ENCODE measurements around the gene FBP2.

Gene FBP2

DNA sequence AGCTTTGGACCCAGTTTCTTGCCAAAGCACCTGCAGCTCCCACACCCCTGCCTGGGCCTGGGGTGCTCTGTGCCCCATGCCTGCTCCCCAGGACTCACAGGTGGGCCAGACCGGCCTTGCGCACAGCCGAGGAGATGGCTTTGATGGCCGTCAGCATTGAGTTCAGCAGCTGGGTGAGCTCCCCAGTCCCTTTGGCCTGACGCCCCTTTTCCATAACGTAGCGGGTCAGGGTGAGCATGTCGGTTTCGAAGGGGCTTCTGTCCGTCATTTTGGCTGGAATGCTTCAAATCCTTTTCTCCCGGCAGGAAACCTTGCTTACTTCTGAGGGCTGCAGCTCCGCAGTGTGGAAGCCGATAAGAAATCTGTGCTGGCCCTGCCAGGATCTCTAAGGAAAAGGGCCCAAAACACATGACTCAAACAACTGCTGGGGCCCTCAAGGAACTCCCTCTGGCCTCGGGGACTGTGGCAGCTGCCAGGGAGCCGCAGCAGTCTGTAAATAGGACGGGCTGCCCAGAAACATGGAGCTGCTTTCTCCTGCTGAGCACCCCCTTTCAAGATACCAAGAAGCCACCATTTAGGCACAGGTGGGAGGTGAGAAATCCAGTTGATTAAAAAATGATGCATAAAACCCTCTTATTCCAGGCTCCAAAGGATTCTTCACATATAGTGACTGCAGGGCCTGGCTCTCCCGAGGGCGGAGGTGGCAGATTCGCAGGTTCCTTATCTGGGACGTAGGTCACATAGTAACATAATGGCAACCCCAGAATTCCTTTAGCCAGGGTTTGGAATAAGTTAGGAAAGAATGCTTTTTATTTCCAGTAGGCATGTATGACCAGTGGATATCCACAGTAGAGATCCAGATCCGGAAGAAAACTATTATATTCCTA lies at the start of gene FBP2:
TSS of gene FBP2 (minus strand) at position 366 of the 887 bp plus-strand sequence. CDS start at position 268, 98 bp downstream.
- no peak for DNase-seq

DNA sequence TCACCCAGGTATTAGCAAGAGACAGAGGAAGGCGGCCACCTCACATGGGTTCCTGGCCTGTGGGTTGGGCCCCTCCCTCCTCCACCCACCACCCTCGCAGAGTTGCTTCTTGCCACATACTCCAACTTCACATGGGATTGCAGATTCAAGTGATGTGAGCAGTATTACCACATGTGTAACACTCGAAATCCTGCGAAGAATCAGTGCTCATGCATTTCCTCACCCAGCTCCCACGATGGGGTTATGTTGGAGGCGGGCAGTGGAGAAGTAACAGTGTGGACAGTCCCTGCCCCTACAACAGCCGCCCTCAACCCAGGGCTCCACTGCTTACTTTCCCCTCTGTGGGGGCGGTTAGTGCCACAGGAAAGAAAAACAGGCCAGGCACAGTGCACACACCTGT lies 49.6 kb upstream of the FBP2 start:
- no peak for DNase-seq

DNA sequence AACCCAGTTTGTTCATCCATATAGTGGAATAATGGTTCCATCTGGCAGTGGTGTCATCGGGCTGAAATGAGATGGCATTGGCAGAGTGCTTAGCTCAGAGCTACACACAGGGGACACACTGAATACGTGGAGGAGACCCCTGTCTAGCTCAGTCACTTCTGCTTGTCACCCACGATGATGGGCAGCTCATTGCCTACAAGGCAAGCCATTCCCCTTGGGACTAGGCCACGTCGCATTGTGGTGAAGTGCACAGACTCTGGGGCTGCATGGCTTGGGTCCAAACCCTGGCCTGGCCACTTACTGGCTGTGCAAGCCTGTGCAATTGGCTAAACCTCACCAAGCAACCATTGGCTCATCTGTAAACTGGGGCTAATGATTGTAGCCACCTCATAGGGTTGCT lies 48.9 kb upstream of the FBP2 start:
- no peak for DNase-seq

DNA sequence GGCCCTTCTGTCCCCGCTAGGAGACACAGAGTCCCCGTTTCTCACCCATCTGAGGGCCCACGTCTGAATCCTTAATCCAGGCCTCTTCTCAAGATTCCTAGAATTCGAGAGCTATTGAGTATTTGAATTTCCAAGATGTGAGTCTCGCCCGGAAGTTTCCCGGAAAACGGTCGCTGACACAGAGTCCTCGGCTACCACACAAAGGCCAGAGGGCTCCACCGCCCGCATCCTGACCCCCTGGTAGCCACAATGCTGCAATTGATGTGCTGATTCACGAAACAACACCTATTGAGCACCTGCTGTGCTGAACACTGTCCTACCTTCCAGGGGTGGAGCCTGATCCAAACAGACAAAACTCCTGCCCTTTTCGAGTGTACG lies 46.4 kb upstream of the FBP2 start:
- DNase-seq = no peak

DNA sequence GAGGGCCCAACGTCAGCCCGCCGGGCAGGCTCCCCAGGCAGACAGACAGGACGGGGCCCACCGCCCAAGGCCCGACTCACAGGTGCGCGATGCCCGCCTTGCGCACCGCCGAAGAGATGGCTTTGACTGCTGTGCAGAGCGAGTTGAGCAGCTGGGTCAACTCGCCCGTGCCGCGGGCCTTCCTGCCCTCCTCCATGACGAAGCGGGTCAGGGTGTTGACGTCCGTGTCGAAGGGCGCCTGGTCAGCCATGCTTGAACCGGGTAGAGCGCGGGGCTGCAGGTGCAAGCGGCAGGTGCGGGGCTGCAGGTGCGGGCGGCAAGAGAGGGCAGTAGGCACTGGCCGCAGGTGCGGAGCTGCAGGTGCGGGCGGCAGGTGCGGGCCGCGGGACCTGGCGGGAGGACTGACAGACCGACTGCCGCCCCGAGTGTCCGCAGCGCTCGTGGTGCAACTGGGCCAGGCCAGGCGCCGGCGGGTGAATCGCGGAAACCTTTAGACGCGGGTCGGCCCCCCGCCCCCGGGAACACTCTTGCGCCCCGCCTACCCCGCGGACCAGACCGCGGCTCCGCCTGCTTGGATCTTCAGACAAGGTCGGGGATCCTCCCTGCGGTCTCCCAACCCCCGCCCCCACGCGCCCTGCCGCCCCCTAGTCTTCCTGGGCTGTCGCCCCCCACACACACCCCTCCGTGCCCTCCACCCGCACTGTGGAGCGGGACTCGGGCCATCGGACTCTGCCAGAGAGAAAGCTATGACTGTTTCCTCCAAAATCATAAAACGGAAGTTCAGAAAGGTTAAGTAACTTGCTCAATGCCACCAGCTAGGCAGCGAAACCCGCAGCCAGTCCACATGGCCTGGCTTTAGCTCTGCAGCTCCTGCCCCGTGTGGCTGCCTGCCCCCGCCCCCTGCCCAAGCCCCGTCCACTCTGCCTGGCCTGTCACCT lies 45.7 kb upstream of the FBP2 start, which contains the start of gene FBP1:
TSS of gene FBP1 (minus strand) at position 458 of the 938 bp plus-strand sequence. CDS start at position 250, 208 bp downstream.
- peak; percentile 57 for DNase-seq

DNA sequence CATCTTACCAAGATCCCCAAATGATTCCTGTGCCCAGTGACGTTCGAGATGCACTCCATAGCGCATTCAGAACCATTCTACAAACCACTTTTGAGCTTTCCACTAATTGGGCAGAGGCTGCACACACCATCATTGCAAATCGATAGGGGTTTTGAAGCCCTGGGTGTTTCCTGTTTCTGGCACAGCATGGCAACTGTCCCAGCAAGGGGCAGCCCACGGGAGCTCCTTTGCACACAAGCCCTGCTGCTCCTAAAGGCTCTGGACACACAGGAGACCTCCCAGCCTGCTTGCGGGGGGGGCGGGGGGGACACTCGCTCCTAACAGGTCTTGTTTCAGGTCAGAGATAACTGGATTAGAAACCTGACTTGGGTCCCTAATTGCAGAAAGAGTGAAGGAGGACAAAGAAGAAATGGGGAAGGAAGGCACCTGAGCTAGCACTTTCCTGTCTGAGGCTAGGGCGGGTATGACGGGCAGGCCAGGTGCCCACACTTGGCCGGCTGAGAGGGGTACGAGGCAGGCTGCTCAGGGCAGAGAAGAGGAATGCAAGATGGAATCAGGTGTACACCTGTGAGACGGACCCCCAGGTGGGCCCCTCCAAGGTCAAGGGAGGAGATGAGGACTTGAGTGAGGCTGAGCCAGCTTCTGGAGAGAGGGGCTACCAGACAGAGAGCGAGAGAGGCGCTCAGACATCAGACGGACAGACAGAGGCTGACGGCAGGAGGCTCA lies 44.9 kb upstream of the FBP2 start:
- DNase-seq = no peak

DNA sequence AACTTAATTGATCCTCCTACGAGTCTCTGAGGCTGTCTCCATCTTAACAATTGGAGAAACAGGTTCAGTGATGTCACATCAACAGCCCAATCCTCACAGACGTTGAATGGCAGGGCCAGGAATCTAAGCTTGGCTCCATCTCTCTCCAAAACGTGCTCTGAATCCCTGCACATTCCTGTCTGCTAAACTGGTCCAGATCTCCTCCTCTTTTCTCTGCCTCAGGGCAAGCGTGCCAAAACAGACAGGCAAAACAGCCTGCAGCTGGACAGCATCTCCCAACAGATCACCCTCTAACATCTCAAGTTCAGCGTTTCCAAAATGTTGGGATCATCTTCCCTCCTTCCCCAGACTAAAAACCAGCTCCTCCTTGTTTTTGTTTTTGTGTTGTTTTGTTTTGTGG lies 39.1 kb upstream of the FBP2 start:
- no peak for DNase-seq

DNA sequence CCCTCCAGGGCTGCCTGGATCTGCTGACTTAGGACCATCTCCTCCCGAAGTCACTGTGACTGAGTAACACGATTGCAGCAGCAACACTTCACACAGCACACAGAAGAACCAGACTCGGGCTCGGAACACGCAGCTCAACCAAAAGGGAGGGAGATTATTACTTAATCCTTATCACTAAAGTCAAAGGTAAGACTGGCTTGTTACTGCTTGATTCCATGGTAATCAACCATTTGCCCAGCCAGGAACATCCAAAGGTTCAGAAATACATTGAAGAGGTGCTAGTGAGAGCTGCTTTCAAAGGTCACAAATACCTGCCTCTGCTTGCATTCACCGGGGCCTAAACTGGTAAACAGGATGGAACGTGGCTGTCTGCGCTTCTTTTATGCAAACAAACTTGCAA lies 38.0 kb upstream of the FBP2 start:
- no peak for DNase-seq

DNA sequence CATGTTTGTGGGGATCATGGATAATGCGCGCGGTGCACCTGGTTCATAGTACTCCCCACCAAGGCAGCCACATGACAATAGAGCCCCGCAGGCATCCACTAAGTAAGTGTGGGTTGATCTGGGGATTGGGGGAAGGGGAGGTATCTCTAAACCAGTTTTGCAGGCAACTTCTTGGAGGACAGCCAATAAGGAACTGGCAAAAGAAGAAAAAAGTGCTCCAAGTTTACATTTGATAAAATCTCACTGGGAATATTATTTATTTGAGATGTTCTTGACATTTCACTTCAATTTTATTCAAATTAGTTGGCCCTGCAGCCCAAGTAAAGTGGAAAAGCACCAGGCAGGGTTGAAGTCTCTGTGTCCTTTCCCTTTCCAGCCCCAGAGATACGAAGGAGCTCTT lies 37.2 kb upstream of the FBP2 start:
- no peak for DNase-seq

DNA sequence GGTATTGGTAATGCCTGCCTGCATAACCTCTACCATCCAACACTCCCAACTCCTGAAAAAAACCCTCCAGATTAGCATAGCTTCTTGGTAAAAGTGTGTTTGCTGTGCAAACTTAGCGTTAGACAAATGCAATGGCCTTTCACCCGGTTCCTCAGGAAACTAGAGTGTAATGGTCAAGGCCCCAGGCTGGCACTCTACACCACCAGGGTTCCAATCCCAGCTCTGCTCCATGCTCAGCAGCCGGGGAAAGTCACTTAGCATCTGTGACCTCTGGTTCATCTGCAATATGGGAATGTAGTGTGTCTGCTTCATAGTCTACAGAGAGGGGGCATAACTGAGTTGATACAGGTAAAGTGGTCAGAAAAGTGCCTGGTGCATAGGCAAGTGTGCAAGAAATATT lies 36.7 kb upstream of the FBP2 start:
- no peak for DNase-seq

DNA sequence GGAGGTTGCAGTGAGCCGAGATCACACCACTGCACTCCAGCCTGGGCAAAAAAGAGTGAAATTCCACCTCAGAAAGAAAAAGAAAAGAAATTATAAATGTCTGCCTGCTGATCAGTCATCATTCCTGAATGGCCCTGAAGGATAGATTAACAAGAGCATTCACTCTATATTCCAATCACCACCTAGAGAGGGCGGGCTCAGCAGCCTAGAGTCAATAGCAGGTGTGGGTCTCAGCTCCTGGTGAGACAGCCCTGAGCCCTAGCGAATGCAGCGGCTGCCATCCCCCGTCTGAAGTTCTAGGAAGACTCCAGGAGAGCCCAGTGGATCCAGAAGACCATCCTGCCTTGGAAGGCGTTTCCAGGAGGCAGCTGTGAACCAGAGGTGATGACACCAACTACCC lies 33.7 kb upstream of the FBP2 start:
- no peak for DNase-seq

DNA sequence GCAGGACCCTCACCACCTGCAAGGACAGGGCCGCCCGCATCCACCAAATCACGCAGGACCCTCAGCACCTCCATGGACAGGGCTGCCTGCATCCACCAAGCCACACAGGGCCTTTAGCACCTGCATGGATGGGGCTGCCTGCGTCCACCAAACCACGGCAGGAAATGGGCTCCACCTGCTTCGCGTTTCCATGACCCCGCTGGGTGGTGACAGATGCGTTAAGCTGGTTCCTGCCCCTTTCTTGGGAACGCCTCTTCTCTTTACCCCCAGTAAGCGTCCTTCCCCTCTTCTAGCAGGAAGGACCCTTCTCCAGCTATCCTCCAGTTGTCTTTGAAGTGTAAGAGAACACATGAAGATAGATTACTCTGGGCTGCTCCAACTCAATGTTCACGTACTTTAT lies 32.2 kb upstream of the FBP2 start:
- no peak for DNase-seq

DNA sequence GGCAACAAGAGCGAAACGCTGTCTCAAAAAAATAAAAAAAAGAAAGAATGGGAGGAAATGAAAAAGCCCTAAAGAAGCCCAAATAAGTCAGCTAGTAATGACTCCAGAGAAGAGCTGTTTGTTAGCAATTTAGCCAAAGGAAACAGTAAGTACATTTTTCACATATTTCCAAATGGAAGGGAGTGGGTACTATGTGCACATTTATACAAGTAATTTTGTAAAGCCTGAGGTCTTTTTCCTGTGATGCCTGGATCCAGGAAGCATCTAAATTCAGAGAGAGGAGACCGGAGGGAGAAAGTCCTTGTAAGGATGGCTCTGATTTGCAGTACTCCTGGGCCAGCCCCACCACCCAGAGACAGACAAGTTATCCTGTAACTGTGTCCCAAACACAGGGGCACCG lies 31.0 kb upstream of the FBP2 start:
- DNase-seq = no peak

DNA sequence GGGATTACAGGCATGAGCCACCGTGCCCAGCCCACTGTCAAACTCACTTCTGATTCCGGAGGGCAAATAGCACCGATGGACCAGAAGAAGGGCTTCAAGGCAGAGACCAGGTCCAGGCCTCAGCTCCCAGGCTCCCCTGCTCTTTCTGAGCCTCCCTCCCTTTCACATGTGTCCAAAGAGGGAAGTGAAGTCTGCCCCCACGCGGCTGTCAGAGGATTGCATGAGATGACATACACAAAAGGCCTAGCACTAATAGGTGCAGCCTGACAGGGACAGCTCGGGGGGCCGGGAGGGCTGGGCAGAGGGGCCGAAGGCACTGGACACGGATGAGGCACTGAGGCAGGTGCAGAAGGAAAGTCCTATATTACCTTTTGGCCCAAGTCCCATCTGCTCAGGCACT lies 29.6 kb upstream of the FBP2 start:
- DNase-seq = no peak

DNA sequence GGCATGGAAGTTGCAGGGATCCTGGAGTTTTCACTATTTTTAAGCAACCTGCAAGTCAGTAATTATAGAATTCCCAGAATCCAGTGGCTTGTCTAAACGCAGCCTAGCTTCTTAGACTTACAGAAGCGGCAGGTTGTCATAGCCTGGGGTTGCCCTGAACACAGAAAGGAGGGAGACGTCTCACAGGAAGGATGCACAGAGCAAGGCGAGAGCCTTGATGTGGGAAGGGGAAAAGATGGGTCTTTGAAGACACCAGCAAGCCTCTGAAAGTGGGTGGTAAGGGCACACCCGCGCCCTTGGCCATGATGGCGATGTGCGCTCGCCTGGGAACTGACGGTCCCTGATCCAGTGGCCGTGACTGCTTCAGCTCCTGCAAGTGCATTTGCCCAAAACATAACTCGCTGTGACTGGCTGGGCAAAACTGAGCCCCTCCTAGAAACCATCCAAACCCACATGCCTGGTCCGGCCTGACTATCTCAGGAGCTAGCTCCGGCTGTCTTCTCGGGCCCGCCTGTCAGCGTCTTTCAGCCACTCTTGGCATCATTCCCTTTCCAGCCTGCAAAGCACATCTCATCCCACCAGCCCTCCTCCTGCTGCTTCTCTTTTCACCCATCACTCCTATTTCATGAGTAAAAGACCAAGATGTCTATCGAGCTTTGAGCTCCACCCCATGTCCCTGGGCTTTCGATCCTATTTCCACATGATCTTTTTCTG lies 28.6 kb upstream of the FBP2 start:
- DNase-seq = no peak

DNA sequence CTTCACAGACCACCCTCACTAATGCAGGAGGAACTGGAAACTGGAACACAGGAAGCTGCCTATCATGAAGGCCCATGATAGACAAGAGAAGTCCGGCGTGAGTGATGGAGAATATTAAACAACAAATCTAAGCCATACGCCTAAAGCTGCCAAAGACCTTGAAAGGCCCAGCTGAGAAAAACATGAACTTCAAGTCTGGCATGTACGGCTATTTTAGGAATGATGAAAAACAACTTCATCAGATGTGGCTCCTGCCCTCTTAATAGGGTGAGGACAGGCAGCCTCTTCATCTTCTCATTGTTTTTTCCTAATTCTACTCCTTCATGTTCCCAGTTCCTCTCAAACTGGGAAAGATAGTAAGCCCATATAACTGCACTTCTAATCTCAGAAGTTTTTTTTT lies 25.4 kb upstream of the FBP2 start:
- DNase-seq = no peak

DNA sequence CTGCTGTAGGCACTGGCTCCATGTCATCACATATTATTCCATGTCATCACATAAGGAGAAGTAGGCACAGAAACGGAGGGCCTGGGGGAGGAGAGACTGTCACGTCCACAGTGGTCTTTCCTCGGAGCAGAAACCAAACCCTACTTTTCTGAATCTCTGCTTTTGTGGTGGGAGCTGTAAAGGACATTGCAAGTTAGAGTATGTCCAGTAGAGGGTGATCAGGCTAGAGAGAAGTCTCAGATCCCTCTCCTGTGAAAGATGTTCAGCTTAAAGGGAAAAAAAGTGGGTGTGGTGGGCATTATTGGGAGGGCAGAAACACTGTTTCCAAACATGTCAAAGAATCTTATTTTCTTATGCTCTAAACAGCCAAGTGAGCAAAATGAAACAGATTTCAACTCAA lies 19.4 kb upstream of the FBP2 start:
- no peak for DNase-seq

DNA sequence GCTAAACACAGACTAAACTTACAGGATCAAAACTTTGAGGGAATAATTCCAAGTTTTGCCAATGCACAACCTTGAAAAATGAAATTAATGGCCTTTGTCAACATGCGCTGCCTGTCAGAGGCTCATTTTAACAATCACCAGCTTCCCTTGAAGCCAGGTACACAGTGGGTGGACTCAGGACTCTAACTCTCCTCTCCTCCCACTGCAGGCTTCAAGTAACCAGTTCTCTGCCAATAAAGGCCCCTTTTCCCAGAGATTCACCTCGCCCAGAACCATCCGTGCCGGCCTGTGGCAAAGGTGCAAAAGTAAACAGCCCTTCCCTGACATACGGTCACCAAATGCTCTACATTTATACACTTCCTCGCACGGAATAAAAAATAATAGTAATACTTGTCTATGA lies 18.4 kb upstream of the FBP2 start:
- no peak for DNase-seq

DNA sequence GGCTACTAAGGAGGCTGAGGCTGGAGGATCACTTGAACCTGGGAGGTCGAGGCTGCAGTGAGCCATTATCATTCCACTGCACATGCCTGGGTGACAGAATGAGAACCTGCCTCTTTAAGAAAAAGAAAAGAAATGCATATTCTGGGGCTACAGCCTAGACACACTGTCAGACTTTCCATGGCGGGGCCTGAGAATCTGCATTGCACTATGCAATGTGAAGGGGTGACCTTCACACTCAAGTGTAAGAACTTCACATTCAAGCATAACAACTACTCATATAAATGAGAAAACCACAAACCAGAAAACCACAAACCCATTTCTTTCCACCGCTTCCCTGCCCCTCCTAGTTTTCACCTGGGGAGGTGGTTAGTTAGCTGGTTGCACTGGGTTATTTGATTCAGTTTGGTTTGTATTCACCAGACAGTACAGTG lies 18.0 kb upstream of the FBP2 start:
- DNase-seq = no peak

DNA sequence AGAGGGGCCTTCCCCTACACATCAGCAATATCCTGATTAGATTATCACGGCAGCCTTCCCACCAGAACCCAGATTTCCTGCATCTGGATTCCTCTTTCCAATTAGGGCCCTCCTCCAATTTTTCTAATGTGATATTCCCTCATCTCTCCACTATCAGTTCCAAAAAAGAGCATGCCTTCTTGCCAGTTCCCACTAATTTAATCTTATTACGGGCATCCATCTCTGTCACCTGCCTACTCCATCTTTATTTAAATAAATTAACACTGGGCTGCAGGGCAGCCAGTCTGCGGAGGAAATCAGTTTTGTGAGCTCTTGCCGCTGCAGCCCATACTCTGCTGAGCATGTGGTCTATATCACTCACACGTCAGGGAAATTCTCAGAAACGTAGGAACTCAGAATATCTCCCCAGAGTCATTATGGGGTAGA lies 16.6 kb upstream of the FBP2 start:
- DNase-seq = no peak

DNA sequence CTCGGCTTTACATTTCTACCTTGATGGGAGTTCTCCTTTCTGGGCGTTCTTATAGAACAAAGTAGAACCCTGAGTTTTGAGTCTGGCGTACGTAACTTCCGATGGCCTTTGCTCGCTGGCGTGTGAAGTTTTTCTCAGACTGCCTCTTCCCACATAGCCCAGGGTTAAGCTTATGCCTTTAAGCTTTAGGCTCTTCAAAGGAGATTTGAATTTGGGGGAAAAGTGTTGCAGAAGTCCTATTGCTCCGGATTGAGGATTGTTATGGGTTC lies 13.7 kb upstream of the FBP2 start:
- no peak for DNase-seq

DNA sequence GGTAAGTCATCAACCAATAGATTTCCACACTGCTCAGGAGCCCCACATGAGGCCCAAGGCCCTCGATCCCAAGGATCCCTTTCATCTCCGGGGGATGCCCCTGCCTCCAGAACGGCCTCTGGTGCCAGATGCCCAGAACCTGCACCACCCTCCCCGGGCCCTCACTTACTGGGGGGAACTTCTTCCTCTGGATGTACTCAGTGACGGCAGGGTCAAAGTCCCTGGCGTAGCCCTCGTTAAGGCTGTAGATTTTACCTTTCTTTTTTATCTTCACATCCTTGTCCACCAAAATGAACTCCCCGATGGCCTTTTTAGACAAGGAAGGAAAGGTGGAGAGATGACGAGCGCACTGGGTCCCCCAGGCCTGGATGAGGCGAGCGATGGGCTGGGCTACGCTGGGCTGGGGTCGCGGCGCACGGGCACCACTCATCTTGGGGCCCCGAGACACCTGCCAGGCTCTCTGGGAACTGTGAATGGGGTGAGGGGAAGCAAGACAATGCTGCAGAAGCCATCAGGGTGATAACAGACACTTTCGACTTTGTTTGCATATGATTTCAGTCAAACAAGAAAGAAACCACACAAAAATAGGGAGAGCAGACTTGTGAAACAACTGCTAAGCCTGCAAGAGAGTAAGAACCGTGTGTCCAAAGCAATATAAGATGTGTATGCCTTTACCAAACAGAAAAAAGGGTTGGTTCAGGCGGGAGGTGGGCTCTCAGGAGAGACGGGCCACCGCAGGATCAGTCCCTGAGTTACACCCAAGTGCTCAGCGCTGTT lies 13.2 kb upstream of the FBP2 start:
- DNase-seq = no peak
